Brain microvascular endothelial cell (primary cell): ENCODE measurements around the gene TMEM267.
A peak's percentile ranks its signal among the peaks of the same experiment; 100 is the strongest.

Experiments
- DNase-seq: peaks from one replicate; pipeline ENCODE4 v3.0.0-alpha.2; 2020
- H3K27ac ChIP-seq: fragments of 250-450 bp; sonication (Bioruptor Pico); 2 replicates; pipeline ENCODE4 v1.5.1; 2020; ENCODE audit warnings: mild to moderate bottlenecking, moderate library complexity
- H3K27me3 ChIP-seq: fragments of 250-450 bp; sonication (Bioruptor Pico); replicated peaks from 2 replicates; pipeline ENCODE4 v1.5.1; 2020; ENCODE audit warnings: mild to moderate bottlenecking
- H3K36me3 ChIP-seq: fragments of 250-450 bp; sonication (Bioruptor Pico); replicated peaks from 2 replicates; pipeline ENCODE4 v1.5.1; 2020; ENCODE audit warnings: mild to moderate bottlenecking
- H3K4me3 ChIP-seq: 2 replicates; pipeline ENCODE4 v1.5.1; 2011; ENCODE audit warnings: low read depth, mild to moderate bottlenecking, control low read depth, low read length, moderate library complexity
- in situ Hi-C: cut with HindIII; loops from 2 replicates; pipeline ENCODE4 v1.10.0; 2017; ENCODE audit warnings: low sequenced_read_pairs, low pct_ligation_motif_present
- TF ChIP-seq, protein P1 (sequence below): IDR thresholded peaks from 2 replicates; pipeline ENCODE4 v1.5.1; 2011; ENCODE audit warnings: low read depth, mild to moderate bottlenecking, moderate library complexity, low read length, control low read depth, inconsistent platforms; ENCODE audit errors: missing control alignments

The TMEM267 gene

GRCh38 chr5:43400082-43400481 is 83.6 kb downstream of the TMEM267 start:
- no peak for DNase-seq
- no peaks in the 10 kb centered on the region for H3K36me3 ChIP-seq
- H3K27ac ChIP-seq, result no peak overlapping the region
- in situ Hi-C loops, result no loop called here
- TF ChIP-seq, protein P1, sequence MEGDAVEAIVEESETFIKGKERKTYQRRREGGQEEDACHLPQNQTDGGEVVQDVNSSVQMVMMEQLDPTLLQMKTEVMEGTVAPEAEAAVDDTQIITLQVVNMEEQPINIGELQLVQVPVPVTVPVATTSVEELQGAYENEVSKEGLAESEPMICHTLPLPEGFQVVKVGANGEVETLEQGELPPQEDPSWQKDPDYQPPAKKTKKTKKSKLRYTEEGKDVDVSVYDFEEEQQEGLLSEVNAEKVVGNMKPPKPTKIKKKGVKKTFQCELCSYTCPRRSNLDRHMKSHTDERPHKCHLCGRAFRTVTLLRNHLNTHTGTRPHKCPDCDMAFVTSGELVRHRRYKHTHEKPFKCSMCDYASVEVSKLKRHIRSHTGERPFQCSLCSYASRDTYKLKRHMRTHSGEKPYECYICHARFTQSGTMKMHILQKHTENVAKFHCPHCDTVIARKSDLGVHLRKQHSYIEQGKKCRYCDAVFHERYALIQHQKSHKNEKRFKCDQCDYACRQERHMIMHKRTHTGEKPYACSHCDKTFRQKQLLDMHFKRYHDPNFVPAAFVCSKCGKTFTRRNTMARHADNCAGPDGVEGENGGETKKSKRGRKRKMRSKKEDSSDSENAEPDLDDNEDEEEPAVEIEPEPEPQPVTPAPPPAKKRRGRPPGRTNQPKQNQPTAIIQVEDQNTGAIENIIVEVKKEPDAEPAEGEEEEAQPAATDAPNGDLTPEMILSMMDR, result peak; percentile 13
- no peak overlapping the region for H3K4me3 ChIP-seq
- no peaks in the 10 kb centered on the region for H3K27me3 ChIP-seq

DNA sequence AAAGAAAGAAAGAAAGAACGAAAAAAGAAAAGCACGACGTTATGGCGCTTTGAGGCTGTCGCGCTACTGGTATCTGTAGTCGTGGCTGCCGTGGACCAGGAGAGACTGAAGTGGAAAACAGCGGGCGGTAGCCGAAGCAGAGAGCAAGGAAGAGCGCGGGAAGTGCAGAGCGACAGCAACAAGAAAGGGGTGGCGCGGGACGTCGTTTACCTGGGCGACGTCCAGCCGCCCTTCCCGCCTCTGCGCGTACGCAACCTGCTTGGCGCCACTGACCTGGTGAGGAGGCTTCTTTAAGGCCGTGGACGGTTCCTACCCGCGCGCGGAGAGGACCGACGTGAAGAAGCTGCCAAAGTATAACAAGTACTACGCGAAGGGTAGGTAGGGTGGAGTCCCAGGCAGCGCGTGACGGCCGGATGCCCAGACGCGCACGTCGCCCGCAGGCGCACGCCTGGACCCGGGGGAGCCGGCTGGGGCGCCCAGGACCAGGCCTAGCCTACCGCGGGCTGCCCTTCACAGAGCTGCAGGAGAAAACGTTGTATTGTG is 86.8 kb downstream of the TMEM267 start:
- TF ChIP-seq, protein P1, result no peak
- peak overlapping the region; percentile 56 for H3K4me3 ChIP-seq
- H3K27me3 ChIP-seq, result no peaks in the 10 kb centered on the region
- no peak for DNase-seq
- no peaks in the 10 kb centered on the region for H3K36me3 ChIP-seq
- H3K27ac ChIP-seq, result no peak overlapping the region
- in situ Hi-C loops, result no loop called here
